Fibroblast of the aortic adventitia (primary cell): ENCODE measurements around the gene LOX. TPM values are rescaled to one million over a fixed set of nuclear protein-coding genes. Genes with fewer than 3 reads are reported as not detected.

Source experiments
- DNase-seq: peaks from one replicate; pipeline ENCODE4 v3.0.0-alpha.2; 2010; ENCODE audit warnings: low read depth
- H3K4me3 ChIP-seq: 2 replicates; pipeline ENCODE4 v1.5.1; 2011; ENCODE audit warnings: low read depth, mild to moderate bottlenecking, control low read depth, low read length, moderate library complexity
- total RNA-seq: library from RNA; depleted of rRNA; stranded (reverse); fragments of >200 nt; gene quantifications from 2 replicates; pipeline ENCODE4 v1.2.3, GENCODE V29; 2012; ENCODE audit warnings: low replicate concordance
- TF ChIP-seq, protein P1 (sequence below): IDR thresholded peaks from 2 replicates; pipeline ENCODE4 v1.5.1; 2011; ENCODE audit warnings: mild to moderate bottlenecking, low read length, control low read depth, inconsistent platforms; ENCODE audit not compliant: insufficient read depth

The LOX gene
- total RNA-seq, 1 donor: 193 TPM

DNA sequence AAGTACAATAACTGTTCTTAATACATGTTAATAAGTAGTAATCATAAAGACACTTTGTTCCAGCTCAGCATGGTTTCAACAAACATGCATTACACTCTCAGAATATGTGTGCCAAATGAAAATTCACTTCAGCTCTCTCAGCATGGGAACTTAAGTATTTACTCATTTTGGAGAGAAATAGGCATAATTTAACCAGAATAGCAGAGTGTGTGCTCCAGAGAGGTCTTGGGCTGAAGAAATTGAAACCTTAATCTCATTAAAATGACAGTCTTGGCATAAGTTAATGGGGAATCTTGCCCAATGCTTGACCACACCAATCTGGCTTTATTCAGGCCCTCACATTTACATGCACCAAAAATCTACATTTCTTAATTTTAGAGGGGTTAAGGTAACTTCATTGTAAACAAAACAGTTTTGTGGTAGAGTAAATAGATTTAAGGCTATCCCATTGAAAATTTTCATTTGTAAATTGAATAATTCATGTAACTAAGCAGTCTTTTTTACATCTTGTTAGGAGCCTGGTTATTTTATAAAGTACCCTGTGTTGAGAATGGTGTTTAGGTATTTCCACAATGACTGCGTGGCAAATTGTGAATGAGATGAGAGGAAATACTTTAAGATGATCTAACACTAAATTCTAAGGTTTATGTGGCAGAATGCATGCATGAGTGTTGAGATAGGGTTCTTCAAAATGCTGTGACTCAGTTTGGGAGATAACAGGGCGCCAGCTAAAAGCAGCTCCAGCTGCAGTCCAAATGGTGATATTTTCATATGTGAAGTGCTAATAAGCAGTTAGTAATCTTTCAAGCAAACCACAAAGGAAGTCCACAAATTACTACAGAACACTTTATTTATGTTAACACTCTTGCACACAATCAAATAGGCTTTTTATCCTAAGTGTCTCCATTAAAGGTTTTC, 11.3 kb upstream of the LOX start:
- peak; percentile 93 for DNase-seq
- TF ChIP-seq, protein P1, sequence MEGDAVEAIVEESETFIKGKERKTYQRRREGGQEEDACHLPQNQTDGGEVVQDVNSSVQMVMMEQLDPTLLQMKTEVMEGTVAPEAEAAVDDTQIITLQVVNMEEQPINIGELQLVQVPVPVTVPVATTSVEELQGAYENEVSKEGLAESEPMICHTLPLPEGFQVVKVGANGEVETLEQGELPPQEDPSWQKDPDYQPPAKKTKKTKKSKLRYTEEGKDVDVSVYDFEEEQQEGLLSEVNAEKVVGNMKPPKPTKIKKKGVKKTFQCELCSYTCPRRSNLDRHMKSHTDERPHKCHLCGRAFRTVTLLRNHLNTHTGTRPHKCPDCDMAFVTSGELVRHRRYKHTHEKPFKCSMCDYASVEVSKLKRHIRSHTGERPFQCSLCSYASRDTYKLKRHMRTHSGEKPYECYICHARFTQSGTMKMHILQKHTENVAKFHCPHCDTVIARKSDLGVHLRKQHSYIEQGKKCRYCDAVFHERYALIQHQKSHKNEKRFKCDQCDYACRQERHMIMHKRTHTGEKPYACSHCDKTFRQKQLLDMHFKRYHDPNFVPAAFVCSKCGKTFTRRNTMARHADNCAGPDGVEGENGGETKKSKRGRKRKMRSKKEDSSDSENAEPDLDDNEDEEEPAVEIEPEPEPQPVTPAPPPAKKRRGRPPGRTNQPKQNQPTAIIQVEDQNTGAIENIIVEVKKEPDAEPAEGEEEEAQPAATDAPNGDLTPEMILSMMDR: no peak
- H3K4me3 ChIP-seq: no peak overlapping the region

DNA sequence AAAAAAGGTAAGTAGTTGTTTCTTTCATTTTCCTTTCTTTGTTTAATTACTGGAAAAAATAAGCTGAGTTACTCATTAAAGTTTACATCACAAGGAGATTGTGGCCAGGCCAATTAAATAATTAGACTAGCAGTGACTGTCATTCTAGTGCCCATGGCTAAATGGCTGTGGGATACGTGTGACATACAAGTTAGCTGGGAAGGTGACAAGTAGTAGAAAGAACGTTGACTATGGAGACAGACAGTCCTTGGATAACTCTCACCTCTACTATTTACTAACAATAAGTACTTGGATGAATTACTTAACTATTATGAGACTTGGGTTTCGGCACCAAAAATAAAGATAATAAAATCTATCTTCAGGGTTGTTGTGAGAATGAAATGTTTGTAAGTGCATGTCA, 7.0 kb upstream of the LOX start:
- no peak overlapping the region for H3K4me3 ChIP-seq
- TF ChIP-seq, protein P1: no peak
- DNase-seq: no peak

DNA sequence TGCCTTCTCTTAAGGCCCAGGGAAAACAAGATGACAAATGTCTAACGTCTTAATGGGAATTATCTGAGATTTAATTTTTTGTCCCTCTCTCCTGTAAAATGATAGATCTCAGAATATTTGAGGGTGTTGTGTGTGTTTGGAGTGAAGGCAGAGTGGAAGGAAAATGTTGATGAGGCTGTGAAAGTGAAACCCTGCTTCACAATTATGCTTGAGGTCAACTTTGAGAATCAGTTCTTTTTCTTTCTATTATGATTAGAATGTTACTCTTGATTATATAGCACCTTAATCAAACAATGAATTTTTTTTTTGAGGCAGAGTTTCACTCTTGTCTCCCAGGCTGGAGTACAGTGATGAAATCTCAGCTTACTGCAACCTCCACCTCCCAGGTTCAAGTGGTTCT, 5.5 kb upstream of the LOX start:
- H3K4me3 ChIP-seq: no peak overlapping the region
- DNase-seq: no peak
- TF ChIP-seq, protein P1: no peak

DNA sequence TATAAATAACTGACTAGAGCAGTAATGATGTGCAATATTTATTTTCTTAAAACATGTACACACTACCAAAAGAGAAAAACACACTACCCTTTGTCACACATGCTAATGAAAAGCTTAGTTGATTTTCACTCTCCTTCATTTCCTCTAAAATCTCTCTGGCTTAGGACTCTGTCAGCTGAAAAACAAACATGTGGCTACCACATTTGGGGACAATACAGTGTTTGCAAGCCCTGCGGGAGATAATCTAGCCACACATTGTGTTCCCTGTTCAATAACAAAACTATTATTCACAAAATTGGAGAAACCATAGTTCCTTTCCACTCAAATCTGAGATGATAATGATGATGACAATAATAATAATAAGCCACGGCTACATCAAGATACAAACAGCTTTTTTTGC, 3.5 kb upstream of the LOX start:
- no peak for DNase-seq
- H3K4me3 ChIP-seq: no peak overlapping the region
- TF ChIP-seq, protein P1: no peak

DNA sequence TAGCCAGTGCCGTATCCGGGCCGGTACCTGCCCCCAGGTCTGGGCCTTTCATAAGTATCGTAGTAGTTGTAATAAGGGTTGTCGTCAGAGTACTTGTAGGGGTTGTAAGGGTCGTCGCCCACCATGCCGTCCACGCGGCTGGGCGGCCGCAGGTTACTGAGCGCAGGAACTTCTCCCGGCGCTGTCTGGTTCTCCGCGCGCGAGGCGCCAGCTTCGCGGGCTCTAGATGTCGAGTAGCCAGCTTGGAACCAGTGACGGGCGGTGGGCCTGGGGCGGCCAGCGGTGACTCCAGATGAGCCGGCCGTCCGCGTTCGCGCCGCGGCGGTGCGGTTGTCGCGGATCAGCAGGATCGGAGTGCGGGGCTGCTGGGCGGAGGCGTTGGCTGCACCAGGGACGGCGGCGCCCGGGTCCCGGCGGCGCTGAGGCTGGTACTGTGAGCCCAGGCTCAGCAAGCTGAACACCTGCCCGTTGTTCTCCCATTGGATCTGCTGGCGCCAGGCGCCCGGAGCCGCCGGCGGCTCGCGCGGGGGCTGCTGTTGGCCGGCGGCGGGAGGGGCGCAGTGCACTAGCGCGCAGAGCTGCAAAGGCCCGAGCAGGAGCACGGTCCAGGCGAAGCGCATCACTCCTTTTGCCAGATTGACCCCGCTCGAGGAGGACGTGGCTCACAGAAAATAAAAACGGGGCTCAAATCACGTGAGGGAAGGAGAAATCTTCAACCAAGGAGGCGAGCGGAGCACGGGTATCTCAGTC, 518 bp downstream of the LOX start:
- DNase-seq: no peak
- H3K4me3 ChIP-seq: peak overlapping the region; percentile 97
- TF ChIP-seq, protein P1: no peak

DNA sequence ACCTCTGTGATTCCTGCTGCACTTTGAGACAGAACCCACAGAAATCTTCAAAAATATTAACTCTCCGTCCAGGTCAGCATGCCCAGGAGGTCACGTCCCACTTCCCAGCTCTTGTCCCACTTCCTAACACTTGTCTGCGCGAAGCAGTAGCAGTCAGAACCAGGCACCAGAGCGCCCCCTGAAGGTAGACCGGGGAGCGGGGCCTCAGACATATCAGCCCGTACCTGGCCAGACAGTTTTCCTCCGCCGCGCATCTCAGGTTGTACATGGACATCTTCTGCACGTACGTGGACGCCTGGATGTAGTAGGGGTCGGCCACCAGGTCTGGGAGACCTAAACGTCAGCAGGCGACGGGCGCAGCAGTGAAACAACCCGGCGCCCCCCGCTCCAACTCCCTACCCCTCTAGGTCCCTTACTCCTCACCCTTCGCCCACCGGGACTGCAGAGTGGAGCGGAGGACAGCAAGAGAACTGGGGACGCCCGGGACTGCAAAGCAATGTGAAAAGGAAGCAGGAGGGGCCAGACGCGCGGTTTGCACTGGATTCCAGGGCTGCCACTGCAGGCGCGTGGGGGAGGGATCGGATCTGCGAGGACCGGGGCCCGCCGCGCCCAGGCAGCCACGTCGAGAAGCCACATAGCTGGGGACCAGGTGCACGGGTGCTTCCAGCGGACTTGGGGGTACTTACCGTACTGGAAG, 1.2 kb downstream of the LOX start:
- TF ChIP-seq, protein P1: peak; percentile 97
- peak; percentile 80 for DNase-seq
- peak overlapping the region; percentile 97 for H3K4me3 ChIP-seq
